Stomach smooth muscle (tissue), 2 donors: ENCODE data around the gene CAPZA3.
"Not testable (repeated sequence)": the region's sequence is repeated elsewhere in the genome, so short reads cannot be mapped to it uniquely, and the experiment has no call there.

Experiments
- H3K27ac ChIP-seq: one replicate; pipeline ENCODE4 v1.7.0; 2013; ENCODE audit warnings: mild to moderate bottlenecking, low read length, inconsistent platforms
- H3K27me3 ChIP-seq, 2 donors: one replicate each; pipeline ENCODE4 v1.7.0; 2013; ENCODE audit warnings: low read length in 2 of 2; ENCODE audit not compliant: insufficient read depth in 2 of 2, control insufficient read depth in 1 of 2
- H3K36me3 ChIP-seq, 2 donors: one replicate each; pipeline ENCODE4 v1.7.0; 2013; ENCODE audit warnings: low read length in 2 of 2; ENCODE audit not compliant: control insufficient read depth in 2 of 2, insufficient read depth in 2 of 2
- H3K4me1 ChIP-seq: one replicate; pipeline ENCODE4 v1.7.0; 2013; ENCODE audit warnings: low read length; ENCODE audit not compliant: control insufficient read depth, insufficient read depth
- H3K4me3 ChIP-seq, 2 donors: one replicate each; pipeline ENCODE4 v1.7.0; 2013; ENCODE audit warnings: low read length in 2 of 2
- H3K9ac ChIP-seq, 2 donors: one replicate each; pipeline ENCODE4 v1.7.0; 2013; ENCODE audit warnings: low read length in 2 of 2, mild to moderate bottlenecking in 1 of 2
- H3K9me3 ChIP-seq, 2 donors: one replicate each; pipeline ENCODE4 v1.7.0; 2013; ENCODE audit warnings: low read length in 2 of 2; ENCODE audit not compliant: control insufficient read depth in 2 of 2
- donor health status: healthy.
- donor health status: Pancreatic carcinoma.

Gene CAPZA3

GRCh38 chr12:18737819-18738218 lies at the start of gene CAPZA3, which contains the start of gene PLCZ1:
Gene CAPZA3 (plus strand): TSS chr12:18738119. CDS start chr12:18738269, 150 bp downstream.
Gene PLCZ1 (minus strand): TSS chr12:18738012. CDS start chr12:18737371, 641 bp downstream.
- no peak within 1 kb of the TSS for H3K4me3 ChIP-seq
- peaks cover 0 to 7% of the 10 kb centered on the region in 2 donors for H3K9me3 ChIP-seq
- no peak within 1 kb of the TSS for H3K9ac ChIP-seq
- H3K36me3 ChIP-seq, result no peaks in the 10 kb centered on the region
- no peaks in the 10 kb centered on the region for H3K4me1 ChIP-seq
- no peak within 1 kb of the TSS for H3K27ac ChIP-seq
- H3K27me3 ChIP-seq, result no peaks in the 10 kb centered on the region

- Histone ChIP-seq H3K36me3 (no peaks in the 10 kb centered on the region), H3K4me3 (no peak overlapping the region), H3K27me3 (no peaks in the 10 kb centered on the region), H3K9ac (no peak overlapping the region), H3K4me1 (no peaks in the 10 kb centered on the region), H3K9me3 (no peaks in the 10 kb centered on the region), H3K27ac (no peak overlapping the region)
These were observed 48.1 kb upstream of the CAPZA3 start for GRCh38 chr12:18689771-18690170.

GRCh38 chr12:18690653-18691052 lies 47.3 kb upstream of the CAPZA3 start:
- Histone ChIP-seq H3K27ac (no peak overlapping the region), H3K4me3 (no peak overlapping the region)

GRCh38 chr12:18693986-18694385 lies 43.9 kb upstream of the CAPZA3 start:
- H3K27ac ChIP-seq, H3K36me3 ChIP-seq, H3K9me3 ChIP-seq, H3K9ac ChIP-seq, H3K27me3 ChIP-seq, H3K4me3 ChIP-seq, H3K4me1 ChIP-seq: not testable (repeated sequence)

More at GRCh38 chr12:18690653-18691052, 47.3 kb upstream of the CAPZA3 start:
- Histone ChIP-seq H3K4me1 (no peaks in the 10 kb centered on the region), H3K27me3 (no peaks in the 10 kb centered on the region), H3K9me3 (no peaks in the 10 kb centered on the region), H3K36me3 (no peaks in the 10 kb centered on the region), H3K9ac (no peak overlapping the region)

GRCh38 chr12:18696971-18697602 lies 40.8 kb upstream of the CAPZA3 start:
- no peaks in the 10 kb centered on the region for H3K27me3 ChIP-seq
- no peaks in the 10 kb centered on the region for H3K36me3 ChIP-seq
- H3K4me1 ChIP-seq, result no peaks in the 10 kb centered on the region
- H3K9me3 ChIP-seq, result no peaks in the 10 kb centered on the region
- H3K27ac ChIP-seq, result no peak overlapping the region
- H3K4me3 ChIP-seq, result no peak overlapping the region
- no peak overlapping the region for H3K9ac ChIP-seq

GRCh38 chr12:18700271-18700670 lies 37.6 kb upstream of the CAPZA3 start:
- H3K4me3 ChIP-seq, result no peak overlapping the region
- H3K9ac ChIP-seq, result no peak overlapping the region
- H3K27me3 ChIP-seq, result no peaks in the 10 kb centered on the region
- H3K9me3 ChIP-seq, result no peaks in the 10 kb centered on the region
- no peak overlapping the region for H3K27ac ChIP-seq
- no peaks in the 10 kb centered on the region for H3K4me1 ChIP-seq
- H3K36me3 ChIP-seq, result no peaks in the 10 kb centered on the region

GRCh38 chr12:18703321-18703720 lies 34.6 kb upstream of the CAPZA3 start:
- no peak overlapping the region for H3K9ac ChIP-seq
- H3K9me3 ChIP-seq, result no peaks in the 10 kb centered on the region
- no peaks in the 10 kb centered on the region for H3K27me3 ChIP-seq
- H3K36me3 ChIP-seq, result no peaks in the 10 kb centered on the region
- no peak overlapping the region for H3K27ac ChIP-seq
- H3K4me3 ChIP-seq, result no peak overlapping the region
- H3K4me1 ChIP-seq, result no peaks in the 10 kb centered on the region

GRCh38 chr12:18703911-18704310 lies 34.0 kb upstream of the CAPZA3 start:
- Histone ChIP-seq H3K27me3 (no peaks in the 10 kb centered on the region), H3K9ac (no peak overlapping the region), H3K27ac (no peak overlapping the region), H3K4me1 (no peaks in the 10 kb centered on the region), H3K36me3 (no peaks in the 10 kb centered on the region), H3K9me3 (no peaks in the 10 kb centered on the region), H3K4me3 (no peak overlapping the region)

GRCh38 chr12:18706798-18707197 lies 31.1 kb upstream of the CAPZA3 start:
- no peaks in the 10 kb centered on the region for H3K27me3 ChIP-seq
- H3K4me3 ChIP-seq, result no peak overlapping the region
- no peaks in the 10 kb centered on the region for H3K4me1 ChIP-seq
- H3K9me3 ChIP-seq, result no peaks in the 10 kb centered on the region
- H3K36me3 ChIP-seq, result no peaks in the 10 kb centered on the region
- no peak overlapping the region for H3K27ac ChIP-seq
- H3K9ac ChIP-seq, result no peak overlapping the region

- Histone ChIP-seq H3K4me1 (no peaks in the 10 kb centered on the region), H3K36me3 (no peaks in the 10 kb centered on the region), H3K27me3 (no peaks in the 10 kb centered on the region), H3K9ac (no peak overlapping the region), H3K4me3 (no peak overlapping the region), H3K9me3 (no peaks in the 10 kb centered on the region), H3K27ac (no peak overlapping the region)
These were observed 21.7 kb upstream of the CAPZA3 start for GRCh38 chr12:18716236-18716635.

GRCh38 chr12:18718462-18718861 lies 19.5 kb upstream of the CAPZA3 start:
- Histone ChIP-seq H3K4me3 (no peak overlapping the region), H3K4me1 (no peaks in the 10 kb centered on the region), H3K36me3 (no peaks in the 10 kb centered on the region), H3K9ac (no peak overlapping the region), H3K9me3 (no peaks in the 10 kb centered on the region), H3K27me3 (no peaks in the 10 kb centered on the region), H3K27ac (no peak overlapping the region)
